GM23338 (cell line): ENCODE data around the gene SBF2. TPM values are rescaled to one million over a fixed set of nuclear protein-coding genes. Genes with fewer than 3 reads are reported as not detected.

ENCODE experiments used
- ATAC-seq: fragments of 200-7000 bp; cut with Tn5 transposase; 3 replicates; pipeline ENCODE4 v1.9.1; 2020
- DNase-seq: peaks from one replicate; pipeline ENCODE4 v3.0.0-alpha.2; 2015; ENCODE audit warnings: low spot score
- H2AFZ ChIP-seq: fragments of 200-600 bp; sonication (generic); 2 replicates; pipeline ENCODE4 v1.8.0; 2016; ENCODE audit warnings: antibody characterized with exemption, mild to moderate bottlenecking, moderate library complexity
- H3F3A ChIP-seq: fragments of 200-600 bp; sonication (generic); replicated peaks from 2 replicates; pipeline ENCODE4 v1.8.0; 2017; ENCODE audit warnings: antibody characterized with exemption, mixed run types, low read depth
- H3K27ac ChIP-seq: fragments of 200-600 bp; sonication (generic); 2 replicates; pipeline ENCODE4 v1.6.1; 2016; ENCODE audit warnings: low read depth
- H3K27me3 ChIP-seq: fragments of 200-600 bp; sonication (generic); 2 replicates; pipeline ENCODE4 v1.8.0; 2016; ENCODE audit warnings: mild to moderate bottlenecking, mixed run types, moderate library complexity; ENCODE audit not compliant: insufficient read depth
- H3K36me3 ChIP-seq: fragments of 200-600 bp; sonication (generic); 2 replicates; pipeline ENCODE4 v1.8.0; 2016; ENCODE audit warnings: mild to moderate bottlenecking; ENCODE audit not compliant: insufficient read depth
- H3K4me1 ChIP-seq: fragments of 200-600 bp; sonication (generic); 2 replicates; pipeline ENCODE4 v1.8.0; 2016; ENCODE audit warnings: mild to moderate bottlenecking, moderate library complexity; ENCODE audit not compliant: insufficient read depth
- H3K4me2 ChIP-seq: fragments of 200-600 bp; sonication (generic); 2 replicates; pipeline ENCODE4 v1.7.1; 2017; ENCODE audit warnings: mixed run types
- H3K4me3 ChIP-seq: fragments of 200-600 bp; sonication (generic); 2 replicates; pipeline ENCODE4 v1.6.1; 2016; ENCODE audit warnings: mixed run types
- H3K79me2 ChIP-seq: fragments of 200-600 bp; sonication (generic); replicated peaks from 2 replicates; pipeline ENCODE4 v1.8.0; 2017; ENCODE audit warnings: mild to moderate bottlenecking; ENCODE audit not compliant: insufficient read depth
- H3K9me2 ChIP-seq: fragments of 200-600 bp; sonication (generic); 2 replicates; pipeline ENCODE4 v1.8.0; 2017; ENCODE audit not compliant: insufficient read depth
- H4K20me1 ChIP-seq: fragments of 200-600 bp; sonication (generic); replicated peaks from 2 replicates; pipeline ENCODE4 v1.8.0; 2017; ENCODE audit warnings: mild to moderate bottlenecking; ENCODE audit not compliant: insufficient read depth
- H3K27ac Mint-ChIP-seq: 2 replicates; pipeline ENCODE4 v1.8.0; 2020; ENCODE audit warnings: inconsistent platforms, mild to moderate bottlenecking, moderate library complexity, mixed read lengths
- H3K27me3 Mint-ChIP-seq: 3 replicates; pipeline ENCODE4 v1.8.0; 2022; ENCODE audit warnings: low read depth, mild to moderate bottlenecking, moderate library complexity, mixed read lengths, inconsistent platforms; ENCODE audit not compliant: insufficient read depth, poor library complexity
- H3K36me3 Mint-ChIP-seq: 3 replicates; pipeline ENCODE4 v1.8.0; 2021; ENCODE audit warnings: low read depth, mild to moderate bottlenecking, inconsistent platforms, moderate library complexity, mixed read lengths
- H3K4me1 Mint-ChIP-seq: 3 replicates; pipeline ENCODE4 v1.8.0; 2020; ENCODE audit warnings: mild to moderate bottlenecking, inconsistent platforms, mixed read lengths
- H3K4me3 Mint-ChIP-seq: 3 replicates; pipeline ENCODE4 v1.8.0; 2021; ENCODE audit warnings: moderate library complexity, mild to moderate bottlenecking, inconsistent platforms, mixed read lengths
- H3K9me3 Mint-ChIP-seq: 3 replicates; pipeline ENCODE4 v1.8.0; 2020; ENCODE audit warnings: moderate library complexity, mild to moderate bottlenecking, inconsistent platforms, mixed read lengths
- CREB1 ChIP-seq: fragments of 250-450 bp; sonication (Bioruptor Pico); IDR thresholded peaks from 2 replicates; pipeline ENCODE4 v1.5.0; 2020; ENCODE audit warnings: low read depth, mild to moderate bottlenecking, moderate library complexity
- CTCF ChIP-seq, 2 experiments: fragments of 200-600 bp in 1 of 2; sonication (generic) in 1 of 2; conservative IDR thresholded peaks; 2 replicates each; pipeline versions ENCODE4 v1.5.1 to v1.6.1; 2016 to 2017; ENCODE audit warnings: antibody characterized with exemption in 2 of 2, low read depth in 2 of 2, mild to moderate bottlenecking in 2 of 2, moderate library complexity in 1 of 2
- ETS1 ChIP-seq: IDR thresholded peaks from 2 replicates; pipeline ENCODE4 v1.6.1; 2016; ENCODE audit warnings: antibody characterized with exemption
- EZH2 ChIP-seq: fragments of 200-600 bp; sonication (generic); IDR thresholded peaks from one replicate; pipeline ENCODE4 v1.8.0; 2017; ENCODE audit warnings: antibody characterized with exemption, mild to moderate bottlenecking, low read depth; ENCODE audit not compliant: unreplicated experiment
- EZH2phosphoT487 ChIP-seq: fragments of 200-600 bp; sonication (generic); IDR thresholded peaks from one replicate; pipeline ENCODE4 v1.8.1; 2018; ENCODE audit warnings: antibody characterized with exemption; ENCODE audit not compliant: unreplicated experiment
- JUNB ChIP-seq: IDR thresholded peaks from one replicate; pipeline ENCODE4 v1.6.1; 2016; ENCODE audit warnings: antibody characterized with exemption; ENCODE audit not compliant: unreplicated experiment
- NANOG ChIP-seq: IDR thresholded peaks from 2 replicates; pipeline ENCODE4 v1.6.1; 2016; ENCODE audit warnings: antibody characterized with exemption, borderline replicate concordance
- POLR2AphosphoS5 ChIP-seq: IDR thresholded peaks from 2 replicates; pipeline ENCODE4 v1.6.1; 2016; ENCODE audit warnings: antibody characterized with exemption, low read depth
- REST ChIP-seq: IDR thresholded peaks from one replicate; pipeline ENCODE4 v1.6.1; 2018; ENCODE audit warnings: antibody characterized with exemption; ENCODE audit not compliant: unreplicated experiment
- STAT1 ChIP-seq: IDR thresholded peaks from one replicate; pipeline ENCODE4 v1.6.1; 2016; ENCODE audit warnings: antibody characterized with exemption; ENCODE audit not compliant: unreplicated experiment
- ZNF114 ChIP-seq: fragments of 250-450 bp; sonication (Bioruptor Pico); IDR thresholded peaks from 2 replicates; pipeline ENCODE4 v1.5.0; 2020; ENCODE audit warnings: mild to moderate bottlenecking, moderate library complexity
- ZNF331 ChIP-seq: fragments of 250-450 bp; sonication (Bioruptor Pico); IDR thresholded peaks from 2 replicates; pipeline ENCODE4 v1.5.0; 2020; ENCODE audit warnings: low read depth, mild to moderate bottlenecking, moderate library complexity
- ZNF462 ChIP-seq: fragments of 250-450 bp; sonication (Bioruptor Pico); IDR thresholded peaks from 2 replicates; pipeline ENCODE4 v1.5.0; 2020; ENCODE audit warnings: mild to moderate bottlenecking, moderate library complexity
- polyA plus RNA-seq: library from polyadenylated mRNA; unstranded; fragments of >200 nt; fragmentation: Nextera tagmentation; extraction: Ambion mirVana; gene quantifications from 2 replicates; pipeline ENCODE4 v1.2.1, GENCODE V29; 2016
- total RNA-seq: library from RNA; depleted of rRNA; stranded (reverse); fragments of >200 nt; shearing (Covaris generic); gene quantifications from 2 replicates; pipeline ENCODE4 v1.2.3, GENCODE V29; 2014

Gene SBF2
- total and polyA plus RNA-seq, 2 experiments from 2014 or later: 25.6 to 53.5 TPM

- Histone ChIP-seq H3K36me3 (no peaks in the 10 kb centered on the region; the same call in 1 of the 2 replicates), H3K9me2 (no peaks in the 10 kb centered on the region), H3K27ac (no peak overlapping the region), H2AFZ (no peak overlapping the region), H4K20me1 (no peaks in the 10 kb centered on the region), H3F3A (no peaks in the 10 kb centered on the region), H3K4me1 (no peaks in the 10 kb centered on the region), H3K4me3 (no peak overlapping the region), H3K4me2 (no peak overlapping the region), H3K27me3 (no peaks in the 10 kb centered on the region), H3K79me2 (peaks cover 5% of the 10 kb centered on the region; the same call in 1 of the 2 replicates)
- peaks cover 42% of the 10 kb centered on the region for H3K36me3 Mint-ChIP-seq
- DNase-seq: no peak
- peaks cover 24% of the 10 kb centered on the region for H3K9me3 Mint-ChIP-seq
- no peaks in the 10 kb centered on the region; the same call in 2 of the 3 replicates for H3K4me1 Mint-ChIP-seq
- no peak overlapping the region for H3K27ac Mint-ChIP-seq
- no peak for ATAC-seq
- TF ChIP-seq REST (no peak), JUNB (no peak), EZH2phosphoT487 (no peak), CTCF (conservative IDR thresholded peaks at IDR 0.05; ENCODE audit: low read depth in 2 of 2) (no peak), ETS1 (no peak), STAT1 (no peak), EZH2 (no peak), ZNF331 (CRISPR knock-in tag) (no peak), CREB1 (CRISPR knock-in tag) (no peak), NANOG (no peak), POLR2AphosphoS5 (no peak), ZNF114 (no peak), ZNF462 (CRISPR knock-in tag) (no peak)
- H3K27me3 Mint-ChIP-seq: peaks cover 3% of the 10 kb centered on the region
- no peak overlapping the region for H3K4me3 Mint-ChIP-seq
These were observed 163.1 kb downstream of the SBF2 start for GRCh38 chr11:10130875-10131274.
